Fibroblast of lung (primary cell): ENCODE data around the gene KIAA1586. TPM values are rescaled to one million over a fixed set of nuclear protein-coding genes. Genes with fewer than 3 reads are reported as not detected.

Experiments
- DNase-seq, 2 donors: peaks; one replicate each; pipeline versions ENCODE4 v3.0.0 to v3.0.0-alpha.2; 2010; ENCODE audit warnings: low read depth in 2 of 2
- H2AFZ ChIP-seq: 2 replicates; pipeline ENCODE4 v1.5.1; 2012; ENCODE audit warnings: low read length, control low read depth, inconsistent platforms
- H3K27ac ChIP-seq: 2 replicates; pipeline ENCODE4 v1.5.1; 2011; ENCODE audit warnings: low read length, control low read depth; ENCODE audit not compliant: insufficient read depth
- H3K27me3 ChIP-seq: 2 replicates; pipeline ENCODE4 v1.5.1; 2011; ENCODE audit warnings: mild to moderate bottlenecking, low read length; ENCODE audit not compliant: control insufficient read depth, insufficient read depth
- H3K36me3 ChIP-seq: 2 replicates; pipeline ENCODE4 v1.5.1; 2011; ENCODE audit warnings: low read length; ENCODE audit not compliant: control insufficient read depth, insufficient read depth
- H3K4me1 ChIP-seq: 2 replicates; pipeline ENCODE4 v1.5.1; 2011; ENCODE audit warnings: low read length; ENCODE audit not compliant: control insufficient read depth, insufficient read depth; ENCODE audit errors: extremely low read depth
- H3K4me2 ChIP-seq: 2 replicates; pipeline ENCODE4 v1.5.1; 2011; ENCODE audit warnings: low read length, control low read depth; ENCODE audit not compliant: insufficient read depth; ENCODE audit errors: extremely low read depth
- H3K4me3 ChIP-seq, 4 experiments: fragments of 200-600 bp in 1 of 4; sonication (generic) in 1 of 4; replicated peaks in 1 of 4; 2 replicates each; pipeline ENCODE4 v1.5.1; 2011 to 2016; ENCODE audit warnings: low read length in 4 of 4, low read depth in 3 of 4, mild to moderate bottlenecking in 3 of 4, control low read depth in 2 of 4, inconsistent platforms in 1 of 4, mixed read lengths in 1 of 4; ENCODE audit not compliant: insufficient read depth in 1 of 4; ENCODE audit errors: control extremely low read depth in 1 of 4
- H3K79me2 ChIP-seq: 2 replicates; pipeline ENCODE4 v1.5.1; 2012; ENCODE audit warnings: mild to moderate bottlenecking, low read length, inconsistent platforms; ENCODE audit not compliant: control insufficient read depth, insufficient read depth
- H3K9ac ChIP-seq: 2 replicates; pipeline ENCODE4 v1.5.1; 2011; ENCODE audit warnings: mild to moderate bottlenecking, low read length, control low read depth; ENCODE audit not compliant: insufficient read depth
- H3K9me3 ChIP-seq: 2 replicates; pipeline ENCODE4 v1.5.1; 2012; ENCODE audit warnings: low read depth, low read length; ENCODE audit not compliant: control insufficient read depth, insufficient read depth
- H4K20me1 ChIP-seq: 2 replicates; pipeline ENCODE4 v1.5.1; 2011; ENCODE audit warnings: low read length; ENCODE audit not compliant: control insufficient read depth, insufficient read depth; ENCODE audit errors: extremely low read depth
- CTCF ChIP-seq, 2 donors: IDR thresholded peaks in 1 of 2; conservative IDR thresholded peaks in 1 of 2; 1 replicate in 1 of 2; 2 replicates in 1 of 2; pipeline ENCODE4 v1.5.1; 2011 to 2012; ENCODE audit warnings: low read length in 2 of 2, control low read depth in 1 of 2, inconsistent platforms in 1 of 2, low read depth in 1 of 2, mild to moderate bottlenecking in 1 of 2
- EZH2 ChIP-seq: IDR thresholded peaks from 2 replicates; pipeline ENCODE4 v1.5.1; 2012; ENCODE audit warnings: low read length, control low read depth, mild to moderate bottlenecking; ENCODE audit errors: missing control alignments
- polyA plus RNA-seq, 2 donors: library from polyadenylated mRNA; depleted of rRNA in 1 of 2; stranded (reverse) in 1 of 2; unstranded in 1 of 2; fragments of >200 nt; gene quantifications; 2 replicates each; pipeline ENCODE4 v1.2.1, GENCODE V29; 2011 to 2012; ENCODE audit warnings: missing spikeins in 1 of 2
- total RNA-seq: library from RNA; depleted of rRNA; stranded (reverse); fragments of >200 nt; gene quantifications from 2 replicates; pipeline ENCODE4 v1.2.1, GENCODE V29; 2014

Gene KIAA1586
- total and polyA plus RNA-seq, 2 donors (not counting 1 experiment from before 2014, with no cell fraction given): 7.8 to 17.3 TPM

GRCh38 chr6:57019434-57019833, 27.1 kb upstream of the KIAA1586 start:
- H3K27me3 ChIP-seq: no peaks in the 10 kb centered on the region
- no peak overlapping the region for H2AFZ ChIP-seq
- H3K9ac ChIP-seq: no peak overlapping the region
- H3K4me3 ChIP-seq: no peak overlapping the region
- H3K79me2 ChIP-seq: no peaks in the 10 kb centered on the region
- no peak overlapping the region for H3K4me2 ChIP-seq
- H4K20me1 ChIP-seq: no peaks in the 10 kb centered on the region
- H3K36me3 ChIP-seq: no peaks in the 10 kb centered on the region
- DNase-seq: no peak
- TF ChIP-seq EZH2: no peak
- no peak for TF ChIP-seq CTCF (conservative IDR thresholded peaks at IDR 0.05 in 1 of 2, IDR thresholded peaks at IDR 0.05 in 1 of 2; ENCODE audit: low read depth in 1 of 2, low read length in 2 of 2)
- no peak overlapping the region for H3K27ac ChIP-seq
- no peaks in the 10 kb centered on the region for H3K9me3 ChIP-seq
- H3K4me1 ChIP-seq: no peaks in the 10 kb centered on the region

- H3K27me3 ChIP-seq: no peaks in the 10 kb centered on the region
- no peak overlapping the region for H2AFZ ChIP-seq
- H3K4me3 ChIP-seq: no peak overlapping the region
- H3K9ac ChIP-seq: no peak overlapping the region
- H3K4me1 ChIP-seq: no peaks in the 10 kb centered on the region
- no peaks in the 10 kb centered on the region for H3K36me3 ChIP-seq
- H3K79me2 ChIP-seq: no peaks in the 10 kb centered on the region
- no peaks in the 10 kb centered on the region for H3K9me3 ChIP-seq
- no peak overlapping the region for H3K27ac ChIP-seq
- no peaks in the 10 kb centered on the region for H4K20me1 ChIP-seq
- H3K4me2 ChIP-seq: no peak overlapping the region
- peak; percentile 53 to 73 for DNase-seq
- TF ChIP-seq CTCF (conservative IDR thresholded peaks at IDR 0.05 in 1 of 2, IDR thresholded peaks at IDR 0.05 in 1 of 2; ENCODE audit: low read depth in 1 of 2, low read length in 2 of 2): peak; percentile 26 to 40
- no peak for TF ChIP-seq EZH2
Observed at GRCh38 chr6:57021086-57021720, 25.3 kb upstream of the KIAA1586 start.

- Histone ChIP-seq H2AFZ (no peak overlapping the region), H3K79me2 (no peaks in the 10 kb centered on the region), H3K27me3 (no peaks in the 10 kb centered on the region), H3K9me3 (no peaks in the 10 kb centered on the region), H3K4me2 (no peak overlapping the region), H3K36me3 (no peaks in the 10 kb centered on the region), H3K27ac (no peak overlapping the region), H3K4me3 (no peak overlapping the region), H3K4me1 (no peaks in the 10 kb centered on the region), H3K9ac (no peak overlapping the region), H4K20me1 (no peaks in the 10 kb centered on the region)
- DNase-seq: no peak
- TF ChIP-seq EZH2: no peak
- TF ChIP-seq CTCF (conservative IDR thresholded peaks at IDR 0.05 in 1 of 2, IDR thresholded peaks at IDR 0.05 in 1 of 2; ENCODE audit: low read depth in 1 of 2, low read length in 2 of 2): no peak
Observed at GRCh38 chr6:57024321-57024720, 22.2 kb upstream of the KIAA1586 start.
